Measurements from ENCODE around the gene PHTF1. TPM values are rescaled to one million over a fixed set of nuclear protein-coding genes. Genes with fewer than 3 reads are reported as not detected.

The PHTF1 gene
- total RNA-seq, 1 experiment from 2014 or later = 27.3 TPM

DNA sequence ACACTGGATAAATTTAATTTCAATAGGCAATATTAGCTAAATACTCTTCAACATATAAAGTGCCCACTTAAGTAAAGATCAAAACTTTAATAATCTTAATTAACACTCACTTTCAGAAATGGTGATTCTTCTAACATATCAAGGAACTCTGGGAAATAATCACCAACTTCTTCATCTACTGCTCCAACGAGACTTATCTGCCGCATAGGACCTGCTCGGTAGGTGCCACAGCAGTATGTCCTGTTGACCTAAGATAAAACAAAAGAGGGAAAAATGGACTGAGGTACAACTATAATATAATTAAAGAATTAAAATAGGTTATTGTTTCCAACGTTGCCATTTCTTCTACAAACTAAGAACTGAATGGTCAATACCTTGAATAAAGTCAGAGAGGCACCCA lies 18.3 kb upstream of the PHTF1 start:
- Histone ChIP-seq H3F3A (ENCODE audit: low read length, unreplicated experiment) (no peaks in the 10 kb centered on the region), H3K27ac (ENCODE audit: low read length) (no peak overlapping the region), H3K27me3 (ENCODE audit: low read length) (no peaks in the 10 kb centered on the region), H4K20me1 (ENCODE audit: low read length) (no peaks in the 10 kb centered on the region), H3K4me1 (ENCODE audit: insufficient read depth, low read length) (no peaks in the 10 kb centered on the region), H3K36me3 (ENCODE audit: low read depth, low read length) (no peaks in the 10 kb centered on the region; the same call in 1 of the 2 replicates), H3K9ac (ENCODE audit: low read length) (no peak overlapping the region), H2AFZ (ENCODE audit: low read length) (no peak overlapping the region), H3K4me2 (ENCODE audit: low read length) (no peak overlapping the region), H3K79me2 (ENCODE audit: low read length) (peaks cover 40% of the 10 kb centered on the region), H3K4me3 (ENCODE audit: low read length) (no peak overlapping the region), H3K9me2 (replicated peaks; ENCODE audit: low read length) (no peaks in the 10 kb centered on the region), H3K9me3 (ENCODE audit: low read length) (no peaks in the 10 kb centered on the region)
- POLR2A ChIA-PET (ENCODE audit: unreplicated experiment) = no interaction called here
- BruUV-seq (replicated peaks) = no TSS peak
- DNase-seq (no peak), ATAC-seq (no peak)
- CTCF ChIA-PET = no interaction called here
- intact Hi-C loops (cut with micrococcal nuclease) = no loop called here
- TF ChIP-seq EZH2phosphoT487 (IDR thresholded peaks at IDR 0.05; ENCODE audit: borderline replicate concordance, low read length) (no peak), EZH2 (IDR thresholded peaks at IDR 0.05; ENCODE audit: low read length, unreplicated experiment) (no peak)
- TF ChIP-seq, protein P1, sequence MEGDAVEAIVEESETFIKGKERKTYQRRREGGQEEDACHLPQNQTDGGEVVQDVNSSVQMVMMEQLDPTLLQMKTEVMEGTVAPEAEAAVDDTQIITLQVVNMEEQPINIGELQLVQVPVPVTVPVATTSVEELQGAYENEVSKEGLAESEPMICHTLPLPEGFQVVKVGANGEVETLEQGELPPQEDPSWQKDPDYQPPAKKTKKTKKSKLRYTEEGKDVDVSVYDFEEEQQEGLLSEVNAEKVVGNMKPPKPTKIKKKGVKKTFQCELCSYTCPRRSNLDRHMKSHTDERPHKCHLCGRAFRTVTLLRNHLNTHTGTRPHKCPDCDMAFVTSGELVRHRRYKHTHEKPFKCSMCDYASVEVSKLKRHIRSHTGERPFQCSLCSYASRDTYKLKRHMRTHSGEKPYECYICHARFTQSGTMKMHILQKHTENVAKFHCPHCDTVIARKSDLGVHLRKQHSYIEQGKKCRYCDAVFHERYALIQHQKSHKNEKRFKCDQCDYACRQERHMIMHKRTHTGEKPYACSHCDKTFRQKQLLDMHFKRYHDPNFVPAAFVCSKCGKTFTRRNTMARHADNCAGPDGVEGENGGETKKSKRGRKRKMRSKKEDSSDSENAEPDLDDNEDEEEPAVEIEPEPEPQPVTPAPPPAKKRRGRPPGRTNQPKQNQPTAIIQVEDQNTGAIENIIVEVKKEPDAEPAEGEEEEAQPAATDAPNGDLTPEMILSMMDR (conservative IDR thresholded peaks at IDR 0.05; ENCODE audit: low read depth, low read length) = no peak

DNA sequence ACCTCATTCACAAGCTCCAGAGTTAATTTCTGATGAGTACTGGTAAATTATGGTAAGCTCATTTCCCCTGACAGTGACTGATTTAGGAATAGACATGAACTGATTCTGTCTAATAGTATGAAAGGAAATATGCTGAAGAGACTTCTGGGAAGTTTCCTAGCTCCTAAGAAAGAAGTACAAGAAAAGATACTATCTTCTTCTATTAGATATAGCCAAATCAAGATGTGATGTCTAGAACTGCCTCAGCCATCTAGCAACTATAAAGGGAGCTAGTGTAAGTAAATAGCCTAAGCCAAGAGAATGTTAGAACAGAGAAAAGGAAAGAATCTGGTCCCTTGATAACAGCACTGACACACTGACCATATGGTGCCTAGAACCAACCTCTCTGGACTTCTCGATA lies 10.7 kb upstream of the PHTF1 start:
- H3K4me2 ChIP-seq (ENCODE audit: low read length) = no peak overlapping the region
- no peak overlapping the region for H3K27ac ChIP-seq (ENCODE audit: low read length)
- H3K4me3 ChIP-seq (ENCODE audit: low read length) = no peak overlapping the region
- ChIA-PET POLR2A (ENCODE audit: unreplicated experiment) (no interaction called here), CTCF (no interaction called here)
- ATAC-seq = no peak
- no peaks in the 10 kb centered on the region for H3K9me2 ChIP-seq (replicated peaks; ENCODE audit: low read length)
- no peak for DNase-seq
- no peaks in the 10 kb centered on the region for H3F3A ChIP-seq (ENCODE audit: low read length, unreplicated experiment)
- H3K27me3 ChIP-seq (ENCODE audit: low read length) = no peaks in the 10 kb centered on the region
- TF ChIP-seq, protein P1 (conservative IDR thresholded peaks at IDR 0.05; ENCODE audit: low read depth, low read length) = no peak
- no peak for TF ChIP-seq EZH2phosphoT487 (IDR thresholded peaks at IDR 0.05; ENCODE audit: borderline replicate concordance, low read length)
- no peak for TF ChIP-seq EZH2 (IDR thresholded peaks at IDR 0.05; ENCODE audit: low read length, unreplicated experiment)
- intact Hi-C loops (cut with micrococcal nuclease) = no loop called here
- no peak overlapping the region for H2AFZ ChIP-seq (ENCODE audit: low read length)
- no peaks in the 10 kb centered on the region for H3K79me2 ChIP-seq (ENCODE audit: low read length)
- BruUV-seq (replicated peaks) = no TSS peak
- no peaks in the 10 kb centered on the region for H3K4me1 ChIP-seq (ENCODE audit: insufficient read depth, low read length)
- no peaks in the 10 kb centered on the region for H4K20me1 ChIP-seq (ENCODE audit: low read length)
- no peaks in the 10 kb centered on the region for H3K9me3 ChIP-seq (ENCODE audit: low read length)
- no peak overlapping the region for H3K9ac ChIP-seq (ENCODE audit: low read length)
- H3K36me3 ChIP-seq (ENCODE audit: low read depth, low read length) = peaks cover 5% of the 10 kb centered on the region

DNA sequence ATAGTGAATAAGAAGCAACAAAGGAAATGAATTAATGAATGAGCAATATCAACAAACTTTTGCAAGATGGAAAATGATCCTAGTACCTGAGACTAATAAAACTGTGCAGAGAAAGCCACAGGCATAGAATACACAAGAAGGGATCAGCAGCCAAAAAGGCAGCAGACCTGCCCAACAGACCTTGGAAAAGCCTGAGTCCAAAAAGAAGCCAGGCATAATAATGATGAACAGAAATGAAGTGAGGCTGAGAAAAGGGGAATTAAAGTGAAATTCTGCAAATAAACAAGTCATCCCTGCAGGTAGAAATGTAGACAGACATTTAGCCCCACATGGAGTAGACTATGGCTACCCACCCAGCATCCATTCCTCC lies 10.3 kb upstream of the PHTF1 start:
- DNase-seq (no peak), ATAC-seq (no peak)
- H3K9ac ChIP-seq (ENCODE audit: low read length) = no peak overlapping the region
- no peaks in the 10 kb centered on the region for H4K20me1 ChIP-seq (ENCODE audit: low read length)
- no peak overlapping the region for H2AFZ ChIP-seq (ENCODE audit: low read length)
- no peaks in the 10 kb centered on the region for H3K4me1 ChIP-seq (ENCODE audit: insufficient read depth, low read length)
- CTCF ChIA-PET = no interaction called here
- H3K36me3 ChIP-seq (ENCODE audit: low read depth, low read length) = peaks cover 8% of the 10 kb centered on the region
- intact Hi-C loops (cut with micrococcal nuclease) = no loop called here
- TF ChIP-seq EZH2phosphoT487 (IDR thresholded peaks at IDR 0.05; ENCODE audit: borderline replicate concordance, low read length) (no peak), EZH2 (IDR thresholded peaks at IDR 0.05; ENCODE audit: low read length, unreplicated experiment) (no peak)
- TF ChIP-seq, protein P1 (conservative IDR thresholded peaks at IDR 0.05; ENCODE audit: low read depth, low read length) = no peak
- no peaks in the 10 kb centered on the region for H3F3A ChIP-seq (ENCODE audit: low read length, unreplicated experiment)
- no peak overlapping the region for H3K27ac ChIP-seq (ENCODE audit: low read length)
- POLR2A ChIA-PET (ENCODE audit: unreplicated experiment) = no interaction called here
- BruUV-seq (replicated peaks) = no TSS peak
- no peaks in the 10 kb centered on the region for H3K79me2 ChIP-seq (ENCODE audit: low read length)
- no peak overlapping the region for H3K4me3 ChIP-seq (ENCODE audit: low read length)
- H3K9me3 ChIP-seq (ENCODE audit: low read length) = no peaks in the 10 kb centered on the region
- no peaks in the 10 kb centered on the region for H3K9me2 ChIP-seq (replicated peaks; ENCODE audit: low read length)
- H3K4me2 ChIP-seq (ENCODE audit: low read length) = no peak overlapping the region
- H3K27me3 ChIP-seq (ENCODE audit: low read length) = no peaks in the 10 kb centered on the region

Measured in PC-3 (cell line).